Upper lobe of left lung (tissue), 6 donors: ENCODE results near the gene HMX3. TPM values are rescaled to one million over a fixed set of nuclear protein-coding genes. Genes with fewer than 3 reads are reported as not detected.

Source experiments
- ATAC-seq, 2 donors: fragments of 200-7000 bp; cut with Tn5 transposase; one replicate each; pipeline ENCODE4 v1.9.1; 2022; ENCODE audit warnings: mild to moderate bottlenecking in 2 of 2, moderate library complexity in 2 of 2; ENCODE audit not compliant: low FRiP score in 2 of 2
- DNase-seq, 2 donors: peaks; one replicate each; pipeline ENCODE4 v3.0.0-alpha.2; 2019 to 2020
- H3K27ac ChIP-seq, 4 donors: fragments of 200-600 bp; sonication (generic); one replicate each; pipeline ENCODE4 v1.5.1; 2016 to 2019
- H3K27me3 ChIP-seq, 4 donors: fragments of 200-600 bp; sonication (generic); one replicate each; pipeline ENCODE4 v1.5.1; 2017 to 2019
- H3K36me3 ChIP-seq, 4 donors: fragments of 200-600 bp; sonication (generic); one replicate each; pipeline ENCODE4 v1.5.1; 2016 to 2019
- H3K4me1 ChIP-seq, 4 donors: fragments of 200-600 bp; sonication (generic); one replicate each; pipeline ENCODE4 v1.5.1; 2018 to 2019
- H3K4me3 ChIP-seq, 4 donors: fragments of 200-600 bp; sonication (generic); one replicate each; pipeline ENCODE4 v1.5.1; 2017 to 2019; ENCODE audit warnings: mild to moderate bottlenecking in 2 of 4, moderate library complexity in 1 of 4
- H3K9me3 ChIP-seq, 4 donors: fragments of 200-600 bp; sonication (generic); one replicate each; pipeline ENCODE4 v1.5.1; 2018 to 2019
- EP300 ChIP-seq, 4 donors: sonication (generic); formaldehyde crosslinking; IDR thresholded peaks; one replicate each; pipeline ENCODE4 v1.5.1; 2017; ENCODE audit warnings: antibody characterized with exemption in 4 of 4, control low read depth in 2 of 4
- POLR2A ChIP-seq, 4 donors: fragments of 450-650 bp; IDR thresholded peaks; one replicate each; pipeline ENCODE4 v1.5.1; 2016 to 2017; ENCODE audit warnings: antibody characterized with exemption in 4 of 4, mild to moderate bottlenecking in 2 of 4
- POLR2AphosphoS5 ChIP-seq, 2 donors: sonication (generic); formaldehyde crosslinking; IDR thresholded peaks; one replicate each; pipeline ENCODE4 v1.5.1; 2017; ENCODE audit warnings: antibody characterized with exemption in 2 of 2
- WGBS, 2 donors: methylation state at CpG; one replicate each; pipeline ENCODE4 v1.1.5; 2017 to 2018; 5-methylcytosine and 5-hydroxymethylcytosine counted together
- total RNA-seq, 6 donors: library from RNA; depleted of rRNA in 4 of 6; stranded (reverse); fragments of >200 nt in 4 of 6; gene quantifications; one replicate each; pipeline versions ENCODE4 v1.1.0 to v1.2.1, GENCODE V29; 2016 to 2021
- TF ChIP-seq, protein P1 (sequence below), 6 experiments: fragments of 450-650 bp in 4 of 6; fragments of 200-600 bp in 2 of 6; sonication (generic) in 2 of 6; IDR thresholded peaks; one replicate each; pipeline ENCODE4 v1.5.1; 2016 to 2019; ENCODE audit warnings: antibody characterized with exemption in 6 of 6
- donor health status: DM: no; HTN: no; CAD: no; lungs with moderate emphysema.
- donor health status: DM: no; HTN: yes; CAD: no; lungs with severe emphysema.

HMX3 gene
- total RNA-seq, 6 donors from 2014 or later: not detected

GRCh38 chr10:123117644-123118417 is 17.9 kb upstream of the HMX3 start:
- peaks cover 0 to 12% (median 1%) of the 10 kb centered on the region in 4 donors for H3K27me3 ChIP-seq
- 15 to 16% methylated on average over 12 to 23 of the region's 26 CpGs for WGBS, 2 donors
- H3K4me1 ChIP-seq: peaks cover 0 to 4% (median 0%) of the 10 kb centered on the region in 4 donors
- TF ChIP-seq EP300 (IDR thresholded peaks at IDR 0.05) (no peak), POLR2AphosphoS5 (IDR thresholded peaks at IDR 0.05) (no peak)
- TF ChIP-seq, protein P1, sequence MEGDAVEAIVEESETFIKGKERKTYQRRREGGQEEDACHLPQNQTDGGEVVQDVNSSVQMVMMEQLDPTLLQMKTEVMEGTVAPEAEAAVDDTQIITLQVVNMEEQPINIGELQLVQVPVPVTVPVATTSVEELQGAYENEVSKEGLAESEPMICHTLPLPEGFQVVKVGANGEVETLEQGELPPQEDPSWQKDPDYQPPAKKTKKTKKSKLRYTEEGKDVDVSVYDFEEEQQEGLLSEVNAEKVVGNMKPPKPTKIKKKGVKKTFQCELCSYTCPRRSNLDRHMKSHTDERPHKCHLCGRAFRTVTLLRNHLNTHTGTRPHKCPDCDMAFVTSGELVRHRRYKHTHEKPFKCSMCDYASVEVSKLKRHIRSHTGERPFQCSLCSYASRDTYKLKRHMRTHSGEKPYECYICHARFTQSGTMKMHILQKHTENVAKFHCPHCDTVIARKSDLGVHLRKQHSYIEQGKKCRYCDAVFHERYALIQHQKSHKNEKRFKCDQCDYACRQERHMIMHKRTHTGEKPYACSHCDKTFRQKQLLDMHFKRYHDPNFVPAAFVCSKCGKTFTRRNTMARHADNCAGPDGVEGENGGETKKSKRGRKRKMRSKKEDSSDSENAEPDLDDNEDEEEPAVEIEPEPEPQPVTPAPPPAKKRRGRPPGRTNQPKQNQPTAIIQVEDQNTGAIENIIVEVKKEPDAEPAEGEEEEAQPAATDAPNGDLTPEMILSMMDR (IDR thresholded peaks at IDR 0.05): peak in 1 of 6 experiments; percentile 11
- ATAC-seq (no peak), DNase-seq (peak; percentile 31 to 58)
- H3K36me3 ChIP-seq: no peaks in the 10 kb centered on the region
- no peak overlapping the region for H3K4me3 ChIP-seq
- no peak overlapping the region for H3K27ac ChIP-seq
- no peaks in the 10 kb centered on the region for H3K9me3 ChIP-seq

- no peak for ATAC-seq
- H3K4me1 ChIP-seq: peaks cover 0 to 4% (median 0%) of the 10 kb centered on the region in 4 donors
Observed at GRCh38 chr10:123119081-123119480, 16.7 kb upstream of the HMX3 start.

GRCh38 chr10:123126246-123126645 is 9.5 kb upstream of the HMX3 start:
- Histone ChIP-seq H3K9me3 (no peaks in the 10 kb centered on the region), H3K27ac (no peak overlapping the region), H3K36me3 (no peaks in the 10 kb centered on the region), H3K4me3 (no peak overlapping the region), H3K27me3 (no peaks in the 10 kb centered on the region), H3K4me1 (no peaks in the 10 kb centered on the region)
- WGBS, 2 donors: 65 to 77% methylated on average over 5 of the region's 5 CpGs
- TF ChIP-seq, protein P1 (IDR thresholded peaks at IDR 0.05): no peak
- TF ChIP-seq EP300 (IDR thresholded peaks at IDR 0.05) (no peak), POLR2A (IDR thresholded peaks at IDR 0.05) (no peak), POLR2AphosphoS5 (IDR thresholded peaks at IDR 0.05) (no peak)
- DNase-seq: no peak
- no peak for ATAC-seq

More at GRCh38 chr10:123119081-123119480, 16.7 kb upstream of the HMX3 start:
- no peak for DNase-seq
- H3K36me3 ChIP-seq: no peaks in the 10 kb centered on the region
- H3K4me3 ChIP-seq: no peak overlapping the region
- no peaks in the 10 kb centered on the region for H3K9me3 ChIP-seq
- TF ChIP-seq, protein P1 (IDR thresholded peaks at IDR 0.05): no peak
- no peak for TF ChIP-seq EP300 (IDR thresholded peaks at IDR 0.05)
- TF ChIP-seq POLR2AphosphoS5 (IDR thresholded peaks at IDR 0.05): no peak
- no peak overlapping the region for H3K27ac ChIP-seq
- peaks cover 0 to 12% (median 1%) of the 10 kb centered on the region in 4 donors for H3K27me3 ChIP-seq
- 78 to 80% methylated on average over 3 to 8 of the region's 8 CpGs for WGBS, 2 donors

DNA sequence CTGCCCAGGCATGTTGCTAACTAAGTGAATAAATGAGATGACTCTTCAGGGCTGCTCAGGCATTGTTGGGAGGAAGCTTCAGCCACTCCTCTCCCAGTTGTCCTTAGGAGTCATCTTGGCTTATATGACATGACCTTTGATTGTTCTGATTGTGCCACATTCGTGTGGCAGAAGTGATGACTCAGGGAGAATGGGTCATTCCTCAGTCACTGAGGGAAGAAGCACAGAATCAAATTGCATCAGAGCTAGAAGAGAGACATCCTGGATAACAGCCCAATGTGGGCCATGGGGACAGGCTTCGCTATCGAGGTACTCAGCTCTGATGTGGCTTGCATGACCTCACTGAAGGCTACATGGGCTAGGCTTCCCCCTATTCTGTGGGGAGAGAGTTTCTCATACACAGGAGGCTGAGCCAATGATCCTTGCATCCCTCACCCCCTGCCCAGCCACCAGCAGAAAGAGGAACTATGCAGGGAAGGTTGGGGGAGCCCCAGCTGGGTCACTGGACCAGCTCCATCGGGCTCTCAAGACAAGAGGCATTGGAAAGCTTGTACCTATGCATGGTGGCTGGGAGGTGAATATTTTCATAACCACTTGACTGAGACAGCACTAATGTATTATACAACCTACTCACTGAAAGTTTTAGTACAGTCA is 6.0 kb upstream of the HMX3 start:
- Histone ChIP-seq H3K4me1 (peaks cover 15 to 23% (median 21%) of the 10 kb centered on the region in 4 donors), H3K27me3 (peaks cover 0 to 28% (median 13%) of the 10 kb centered on the region in 4 donors), H3K4me3 (no peak overlapping the region), H3K36me3 (no peaks in the 10 kb centered on the region), H3K27ac (no peak overlapping the region), H3K9me3 (no peaks in the 10 kb centered on the region)
- DNase-seq (no peak), ATAC-seq (no peak)
- WGBS, 2 donors: 66 to 70% methylated on average over 4 of the region's 4 CpGs
- TF ChIP-seq, protein P1 (IDR thresholded peaks at IDR 0.05): no peak
- TF ChIP-seq EP300 (IDR thresholded peaks at IDR 0.05): no peak
- no peak for TF ChIP-seq POLR2A (IDR thresholded peaks at IDR 0.05)
